Measurements from ENCODE around the gene DCP1B. TPM values are rescaled to one million over a fixed set of nuclear protein-coding genes. Genes with fewer than 3 reads are reported as not detected.

DCP1B gene
- total and polyA plus RNA-seq, 7 experiments from 2014 or later = 8.1 to 30.5 (median 19.3) TPM

DNA sequence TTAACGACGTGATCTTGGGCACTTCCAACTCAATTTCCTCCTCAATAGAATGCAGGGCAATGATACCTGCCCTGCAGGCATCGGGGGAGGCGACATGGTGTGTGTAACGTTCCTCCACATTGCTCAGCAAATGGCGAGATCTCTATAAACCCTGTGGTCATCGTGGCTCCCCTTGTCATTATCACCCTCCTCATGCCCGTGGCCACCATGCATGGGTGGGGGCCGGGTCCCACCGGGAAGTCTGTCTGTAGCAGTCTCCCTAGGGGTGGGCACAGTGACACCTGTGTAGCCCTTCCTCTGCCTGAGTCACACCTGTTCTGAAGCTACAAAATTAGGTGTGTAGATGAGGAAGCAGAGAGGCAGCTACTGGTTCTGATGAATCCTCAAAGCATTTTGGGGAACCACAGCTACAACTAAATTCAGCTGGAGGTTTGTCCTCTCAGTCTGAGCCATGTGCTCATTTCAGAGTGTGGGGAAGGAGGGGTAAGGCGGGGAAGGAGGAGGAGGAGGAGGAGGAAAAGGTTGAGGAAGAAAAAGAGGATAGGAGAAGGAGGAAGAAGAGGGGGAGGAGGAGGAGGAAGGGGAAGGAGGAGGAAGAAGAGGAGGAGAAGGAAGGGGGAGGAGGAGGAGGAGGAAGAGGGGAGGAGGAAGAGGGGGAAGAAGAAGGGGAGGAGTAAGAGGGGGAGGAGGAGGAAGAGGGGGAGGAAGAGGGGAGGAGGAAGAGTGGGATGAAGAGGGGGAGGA lies 74.8 kb downstream of the DCP1B start:
- ATAC-seq = no peak
- H3K4me3 ChIP-seq (ENCODE audit: low read length) = no peak overlapping the region
- peaks cover 0 to 10% of the 10 kb centered on the region in 2 donors for H3K4me1 ChIP-seq (ENCODE audit: control insufficient read depth in 2 of 2, insufficient read depth in 2 of 2, low read length in 2 of 2)
- H3K27me3 Mint-ChIP-seq = no peaks in the 10 kb centered on the region
- H3K4me3 Mint-ChIP-seq = no peak overlapping the region
- H3K27ac ChIP-seq (ENCODE audit: low read depth, low read length) = no peak overlapping the region
- no peaks in the 10 kb centered on the region for H3K36me3 ChIP-seq (ENCODE audit: control insufficient read depth in 2 of 3, insufficient read depth in 3 of 3, low read length in 3 of 3)
- CTCF ChIA-PET = interaction anchor here (0.6 kb wide), 1 partner anchor 123 kb away, joined by 3 read pairs; no protein-coding TSS in a partner anchor
- peak in 1 of 9 donors; percentile 17 for DNase-seq
- no peaks in the 10 kb centered on the region for H3K36me3 Mint-ChIP-seq
- intact Hi-C loops (cut with micrococcal nuclease) = no loop called here
- peaks cover 0 to 2% (median 0%) of the 10 kb centered on the region in 11 donors for H3K9me3 Mint-ChIP-seq
- no peaks in the 10 kb centered on the region for H3K27me3 ChIP-seq (ENCODE audit: control insufficient read depth in 2 of 2, insufficient read depth in 2 of 2, low read length in 2 of 2)
- H3K9me3 ChIP-seq (ENCODE audit: control insufficient read depth in 2 of 3, low read length in 3 of 3) = no peaks in the 10 kb centered on the region
- peaks cover 8 to 29% (median 26%) of the 10 kb centered on the region in 7 donors for H3K4me1 Mint-ChIP-seq
- H3K27ac Mint-ChIP-seq = peak overlapping the region in 3 of 9 donors; percentile 33 to 65 (median 36)
- POLR2A ChIA-PET = no interaction called here

DNA sequence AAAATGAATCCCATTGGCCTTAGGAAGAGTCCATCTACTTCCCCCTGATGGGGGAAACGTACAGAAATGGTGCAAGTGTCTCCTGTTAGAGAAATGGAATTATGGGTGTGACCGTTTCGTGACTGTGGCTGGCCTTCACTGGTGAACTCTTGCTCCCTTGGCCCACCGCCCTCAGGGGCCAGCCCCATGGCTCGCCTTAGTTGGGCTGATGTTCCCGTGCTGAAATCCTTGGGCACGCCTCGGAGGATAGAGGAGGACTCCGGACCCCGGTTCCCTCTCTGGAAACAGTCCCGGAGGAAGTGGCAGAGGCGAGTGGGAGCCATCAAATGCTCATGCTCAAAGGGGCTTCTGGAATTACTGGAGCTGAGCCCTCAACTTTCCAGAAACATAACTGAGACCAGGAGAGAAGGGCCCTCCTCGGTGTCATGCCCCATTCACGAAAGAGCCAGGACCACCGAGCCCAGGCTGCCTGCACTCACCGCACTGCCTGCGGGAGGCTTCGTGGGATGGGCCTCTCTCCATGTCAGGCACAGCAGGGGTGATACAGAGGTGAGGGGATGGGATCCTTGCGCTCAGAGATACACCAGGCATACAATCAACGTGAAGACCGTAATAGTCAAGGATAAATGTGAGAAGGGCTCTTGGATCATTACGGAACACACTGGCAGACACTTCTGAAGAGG lies 75.7 kb downstream of the DCP1B start:
- H3K27ac Mint-ChIP-seq = peak overlapping the region in 2 of 9 donors; percentile 33 to 65
- H3K9me3 Mint-ChIP-seq = peaks cover 0 to 2% (median 0%) of the 10 kb centered on the region in 11 donors
- ATAC-seq = no peak
- ChIA-PET POLR2A (no interaction called here), CTCF (no interaction called here)
- DNase-seq = peak in 1 of 9 donors; percentile 8
- no peaks in the 10 kb centered on the region for H3K27me3 ChIP-seq (ENCODE audit: control insufficient read depth in 2 of 2, insufficient read depth in 2 of 2, low read length in 2 of 2)
- no peak overlapping the region for H3K4me3 Mint-ChIP-seq
- H3K27ac ChIP-seq (ENCODE audit: low read depth, low read length) = no peak overlapping the region
- H3K4me3 ChIP-seq (ENCODE audit: low read length) = no peak overlapping the region
- H3K4me1 ChIP-seq (ENCODE audit: control insufficient read depth in 2 of 2, insufficient read depth in 2 of 2, low read length in 2 of 2) = peaks cover 0 to 12% of the 10 kb centered on the region in 2 donors
- intact Hi-C loops (cut with micrococcal nuclease) = no loop called here
- no peaks in the 10 kb centered on the region for H3K27me3 Mint-ChIP-seq
- no peaks in the 10 kb centered on the region for H3K9me3 ChIP-seq (ENCODE audit: control insufficient read depth in 2 of 3, low read length in 3 of 3)
- no peaks in the 10 kb centered on the region for H3K36me3 ChIP-seq (ENCODE audit: control insufficient read depth in 2 of 3, insufficient read depth in 3 of 3, low read length in 3 of 3)
- no peaks in the 10 kb centered on the region for H3K36me3 Mint-ChIP-seq
- peaks cover 9 to 33% (median 29%) of the 10 kb centered on the region in 7 donors for H3K4me1 Mint-ChIP-seq

DNA sequence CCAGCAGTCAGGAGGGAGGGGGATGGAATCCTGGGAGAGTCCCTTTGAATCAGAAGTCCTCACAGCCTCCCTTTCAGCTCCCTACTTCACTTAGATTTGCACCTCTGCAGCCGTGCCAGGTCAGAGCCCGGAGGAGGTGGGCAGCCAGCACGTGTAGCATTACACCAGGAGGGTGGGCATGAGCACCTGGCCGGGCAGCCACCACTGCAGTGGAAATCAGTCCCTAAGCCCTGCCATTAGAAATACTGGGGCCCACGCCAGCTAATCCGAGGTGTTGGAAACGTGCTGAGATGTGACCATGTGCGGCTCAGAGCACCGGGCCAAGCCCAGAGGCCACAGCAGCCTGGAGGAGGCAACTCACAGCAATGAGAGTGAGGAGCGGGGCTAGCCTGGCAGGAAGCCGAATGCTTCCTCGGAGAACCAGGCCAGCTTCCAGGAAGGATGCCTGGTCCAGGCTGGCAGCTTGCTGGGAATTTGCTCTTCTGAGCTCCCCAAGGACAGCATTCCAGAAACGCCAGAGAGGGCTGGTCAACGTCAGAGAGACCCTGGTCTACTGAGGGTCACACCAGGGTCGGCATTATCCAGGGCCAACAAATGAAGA lies 76.4 kb downstream of the DCP1B start:
- Mint-ChIP-seq H3K27me3 (peaks cover 0 to 1% (median 0%) of the 10 kb centered on the region in 5 donors), H3K36me3 (no peaks in the 10 kb centered on the region), H3K4me3 (no peak overlapping the region), H3K27ac (no peak overlapping the region), H3K4me1 (peaks cover 9 to 38% (median 34%) of the 10 kb centered on the region in 7 donors), H3K9me3 (peaks cover 0 to 2% (median 0%) of the 10 kb centered on the region in 11 donors)
- H3K4me1 ChIP-seq (ENCODE audit: control insufficient read depth in 2 of 2, insufficient read depth in 2 of 2, low read length in 2 of 2) = peaks cover 0 to 12% of the 10 kb centered on the region in 2 donors
- H3K27ac ChIP-seq (ENCODE audit: low read depth, low read length) = no peak overlapping the region
- DNase-seq (peak in 1 of 9 donors; percentile 8), ATAC-seq (no peak)
- POLR2A ChIA-PET = no interaction called here
- H3K27me3 ChIP-seq (ENCODE audit: control insufficient read depth in 2 of 2, insufficient read depth in 2 of 2, low read length in 2 of 2) = no peaks in the 10 kb centered on the region
- no peak overlapping the region for H3K4me3 ChIP-seq (ENCODE audit: low read length)
- H3K36me3 ChIP-seq (ENCODE audit: control insufficient read depth in 2 of 3, insufficient read depth in 3 of 3, low read length in 3 of 3) = no peaks in the 10 kb centered on the region
- intact Hi-C loops (cut with micrococcal nuclease) = no loop called here
- H3K9me3 ChIP-seq (ENCODE audit: control insufficient read depth in 2 of 3, low read length in 3 of 3) = no peaks in the 10 kb centered on the region
- CTCF ChIA-PET = no interaction called here

DNA sequence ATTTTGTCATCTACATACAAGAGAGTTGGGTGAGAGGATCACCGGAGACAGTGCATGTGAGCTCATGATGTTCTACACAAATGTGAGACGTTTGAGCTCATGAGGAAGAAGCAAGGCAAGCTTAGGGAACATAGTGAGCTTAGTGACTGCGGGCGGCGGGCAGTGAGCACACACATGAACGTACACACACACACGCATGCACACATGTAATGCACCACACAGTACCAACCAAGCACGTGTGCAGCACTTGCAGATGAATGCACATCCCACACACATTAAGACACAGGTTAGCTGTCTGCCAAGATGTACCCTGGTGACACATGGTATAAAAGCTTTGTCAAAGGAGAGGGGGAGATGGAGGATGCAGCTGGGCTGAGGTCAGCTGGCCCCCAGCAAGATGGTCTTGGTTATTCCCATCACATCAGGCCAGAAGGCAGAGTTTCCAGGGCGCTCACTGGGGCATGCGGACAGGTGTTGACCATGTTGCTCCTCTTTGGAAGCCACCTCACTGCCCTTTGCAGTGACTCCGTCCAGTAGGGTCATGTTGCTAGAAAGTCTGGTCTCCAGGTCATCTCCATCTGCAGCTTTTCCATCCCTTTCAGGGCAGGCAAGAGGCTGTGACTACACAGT lies 77.1 kb downstream of the DCP1B start:
- Mint-ChIP-seq H3K9me3 (peaks cover 0 to 2% (median 0%) of the 10 kb centered on the region in 11 donors), H3K4me3 (no peak overlapping the region), H3K27me3 (peaks cover 0 to 3% (median 0%) of the 10 kb centered on the region in 5 donors), H3K27ac (no peak overlapping the region), H3K4me1 (peaks cover 9 to 37% (median 34%) of the 10 kb centered on the region in 7 donors), H3K36me3 (no peaks in the 10 kb centered on the region)
- intact Hi-C loops (cut with micrococcal nuclease) = no loop called here
- ATAC-seq (no peak), DNase-seq (no peak)
- H3K4me3 ChIP-seq (ENCODE audit: low read length) = no peak overlapping the region
- H3K4me1 ChIP-seq (ENCODE audit: control insufficient read depth in 2 of 2, insufficient read depth in 2 of 2, low read length in 2 of 2) = peaks cover 0 to 12% of the 10 kb centered on the region in 2 donors
- no peaks in the 10 kb centered on the region for H3K36me3 ChIP-seq (ENCODE audit: control insufficient read depth in 2 of 3, insufficient read depth in 3 of 3, low read length in 3 of 3)
- ChIA-PET POLR2A (no interaction called here), CTCF (interaction anchor here (1.0 kb wide), 1 partner anchor 13 kb away, joined by 5 read pairs; no protein-coding TSS in a partner anchor)
- H3K27ac ChIP-seq (ENCODE audit: low read depth, low read length) = no peak overlapping the region
- no peaks in the 10 kb centered on the region for H3K9me3 ChIP-seq (ENCODE audit: control insufficient read depth in 2 of 3, low read length in 3 of 3)
- H3K27me3 ChIP-seq (ENCODE audit: control insufficient read depth in 2 of 2, insufficient read depth in 2 of 2, low read length in 2 of 2) = no peaks in the 10 kb centered on the region

DNA sequence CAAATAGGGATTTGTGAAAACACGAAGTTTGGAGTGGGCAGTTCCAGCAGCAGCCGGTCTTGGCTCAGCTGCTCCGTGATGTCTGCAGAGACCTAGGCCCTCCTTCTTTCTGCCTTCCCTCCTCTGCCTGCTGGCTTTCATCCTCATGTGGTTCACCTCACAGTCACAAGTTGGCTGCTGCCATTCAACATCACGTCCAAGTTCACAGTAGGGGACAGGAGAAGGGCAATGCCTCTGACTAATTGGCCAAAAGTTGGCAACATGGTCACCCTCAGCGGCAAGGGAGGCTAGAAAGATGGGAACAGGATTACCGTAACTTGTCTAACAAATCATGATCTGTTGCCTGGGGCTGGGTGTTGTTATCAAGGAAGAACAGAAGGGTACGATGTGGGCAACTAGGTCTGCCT lies 78.0 kb downstream of the DCP1B start:
- H3K36me3 ChIP-seq (ENCODE audit: control insufficient read depth in 2 of 3, insufficient read depth in 3 of 3, low read length in 3 of 3) = no peaks in the 10 kb centered on the region

DNA sequence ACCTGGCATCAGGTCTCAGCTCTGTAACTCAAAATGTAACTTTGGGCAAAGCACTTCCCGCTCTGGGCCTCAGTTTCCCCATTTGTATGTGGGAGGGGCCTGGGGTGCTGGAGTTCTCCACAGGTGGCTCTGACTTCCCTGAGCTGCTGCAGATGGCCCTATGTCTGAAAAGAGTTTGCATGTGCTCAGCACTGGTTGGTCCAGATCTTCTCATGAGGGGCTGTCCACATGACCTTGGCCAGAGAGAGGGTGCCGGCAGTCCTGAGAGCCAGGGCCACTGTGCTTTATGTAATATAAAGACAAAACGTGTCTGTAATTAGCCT lies 78.6 kb downstream of the DCP1B start:
- peaks cover 0 to 1% (median 0%) of the 10 kb centered on the region in 11 donors for H3K9me3 Mint-ChIP-seq
- Histone ChIP-seq H3K36me3 (ENCODE audit: control insufficient read depth in 2 of 3, insufficient read depth in 3 of 3, low read length in 3 of 3) (no peaks in the 10 kb centered on the region), H3K9me3 (ENCODE audit: control insufficient read depth in 2 of 3, low read length in 3 of 3) (no peaks in the 10 kb centered on the region), H3K27me3 (ENCODE audit: control insufficient read depth in 2 of 2, insufficient read depth in 2 of 2, low read length in 2 of 2) (no peaks in the 10 kb centered on the region), H3K27ac (ENCODE audit: low read depth, low read length) (no peak overlapping the region), H3K4me1 (ENCODE audit: control insufficient read depth in 2 of 2, insufficient read depth in 2 of 2, low read length in 2 of 2) (peaks cover 0 to 12% of the 10 kb centered on the region in 2 donors), H3K4me3 (ENCODE audit: low read length) (no peak overlapping the region)
- ChIA-PET POLR2A (no interaction called here), CTCF (no interaction called here)
- DNase-seq = no peak
- ATAC-seq = no peak
- no peaks in the 10 kb centered on the region for H3K36me3 Mint-ChIP-seq
- H3K27ac Mint-ChIP-seq = peak overlapping the region in 2 of 9 donors; percentile 16 to 25
- H3K4me1 Mint-ChIP-seq = peaks cover 9 to 38% (median 30%) of the 10 kb centered on the region in 7 donors
- no peak overlapping the region for H3K4me3 Mint-ChIP-seq
- intact Hi-C loops (cut with micrococcal nuclease) = no loop called here
- H3K27me3 Mint-ChIP-seq = peaks cover 0 to 7% (median under 1%) of the 10 kb centered on the region in 5 donors

More for the DNA sequence above, 78.0 kb downstream of the DCP1B start:
- Mint-ChIP-seq H3K36me3 (no peaks in the 10 kb centered on the region), H3K27me3 (peaks cover 0 to 3% (median 0%) of the 10 kb centered on the region in 5 donors), H3K27ac (peak overlapping the region in 1 of 9 donors; percentile 50), H3K4me3 (no peak overlapping the region), H3K4me1 (peaks cover 9 to 35% (median 30%) of the 10 kb centered on the region in 7 donors), H3K9me3 (peaks cover 0 to 2% (median 0%) of the 10 kb centered on the region in 11 donors)
- ATAC-seq = no peak
- no peak for DNase-seq
- H3K27me3 ChIP-seq (ENCODE audit: control insufficient read depth in 2 of 2, insufficient read depth in 2 of 2, low read length in 2 of 2) = no peaks in the 10 kb centered on the region
- peaks cover 0 to 12% of the 10 kb centered on the region in 2 donors for H3K4me1 ChIP-seq (ENCODE audit: control insufficient read depth in 2 of 2, insufficient read depth in 2 of 2, low read length in 2 of 2)
- ChIA-PET POLR2A (no interaction called here), CTCF (no interaction called here)
- no peaks in the 10 kb centered on the region for H3K9me3 ChIP-seq (ENCODE audit: control insufficient read depth in 2 of 3, low read length in 3 of 3)
- intact Hi-C loops (cut with micrococcal nuclease) = no loop called here
- H3K4me3 ChIP-seq (ENCODE audit: low read length) = no peak overlapping the region
- no peak overlapping the region for H3K27ac ChIP-seq (ENCODE audit: low read depth, low read length)
